Endothelial cell of umbilical vein (primary cell): ENCODE results near the gene PGM2L1. TPM values are rescaled to one million over a fixed set of nuclear protein-coding genes. Genes with fewer than 3 reads are reported as not detected.

Experiments used
- BruUV-seq: library from RNA; stranded (reverse); fragments of 400-500 nt; replicated peaks from 2 replicates; lab custom pipeline; 2021; lab: Mats Ljungman, UMichigan
- CTCF ChIA-PET: fragments of 300-600, 350-600 bp; sonication (Branson Sonifier 250); formaldehyde crosslinking; loops from one replicate; lab custom pipeline; 2021; ENCODE audit warnings: antibody characterized with exemption, inconsistent platforms; lab: Charles Lee
- POLR2A ChIA-PET: fragments of 300-600, 350-600 bp; sonication (Branson Sonifier 250); formaldehyde crosslinking; loops from one replicate; lab custom pipeline; 2021; ENCODE audit warnings: antibody characterized with exemption, inconsistent platforms; lab: Charles Lee
- DNase-seq: peaks from one replicate; pipeline ENCODE4 v3.0.0-alpha.2; 2011; ENCODE audit warnings: low read depth, low spot score
- FAIRE-seq: peaks from 2 replicates; lab custom pipeline; 2011; peaks lifted over from hg19 to GRCh38; lab: Jason Lieb, UNC
- H2AFZ ChIP-seq: 2 replicates; pipeline ENCODE4 v1.6.0; 2012; ENCODE audit warnings: low read depth, low read length, control low read depth, inconsistent platforms
- H3K27ac ChIP-seq: 2 replicates; pipeline ENCODE4 v1.5.1; 2011; ENCODE audit warnings: low read depth, mild to moderate bottlenecking, control low read depth, low read length, moderate library complexity; ENCODE audit not compliant: insufficient read depth
- H3K27me3 ChIP-seq, 2 experiments: 2 replicates each; pipeline versions ENCODE4 v1.6.0 to v1.6.1; 2011; ENCODE audit warnings: low read length in 2 of 2, mixed read lengths in 1 of 2; ENCODE audit not compliant: control insufficient read depth in 2 of 2, insufficient read depth in 2 of 2
- H3K36me3 ChIP-seq, 2 experiments: 2 replicates in 1 of 2; 3 replicates in 1 of 2; pipeline ENCODE4 v1.5.1; 2011; ENCODE audit warnings: low read length in 2 of 2, mild to moderate bottlenecking in 1 of 2, moderate library complexity in 1 of 2; ENCODE audit not compliant: control insufficient read depth in 2 of 2, insufficient read depth in 2 of 2; ENCODE audit errors: extremely low read depth in 1 of 2
- H3K4me1 ChIP-seq: 3 replicates; pipeline ENCODE4 v1.5.1; 2011; ENCODE audit warnings: mild to moderate bottlenecking, low read length; ENCODE audit not compliant: control insufficient read depth, insufficient read depth; ENCODE audit errors: extremely low read depth
- H3K4me2 ChIP-seq: 2 replicates; pipeline ENCODE4 v1.6.1; 2011; ENCODE audit warnings: low read length, control low read depth, mixed read lengths; ENCODE audit not compliant: insufficient read depth
- H3K4me3 ChIP-seq, 3 experiments: fragments of 200-600 bp in 1 of 3; sonication (generic), shearing (Covaris generic) in 1 of 3; replicated peaks in 1 of 3; 2 replicates each; pipeline ENCODE4 v1.5.1; 2011 to 2016; ENCODE audit warnings: control low read depth in 3 of 3, low read length in 3 of 3, mild to moderate bottlenecking in 2 of 3, inconsistent platforms in 1 of 3, low read depth in 1 of 3, moderate library complexity in 1 of 3; ENCODE audit not compliant: insufficient read depth in 1 of 3
- H3K79me2 ChIP-seq: 2 replicates; pipeline ENCODE4 v1.6.0; 2012; ENCODE audit warnings: low read length, inconsistent platforms; ENCODE audit not compliant: control insufficient read depth, insufficient read depth
- H3K9ac ChIP-seq: replicated peaks from 2 replicates; pipeline ENCODE3; 2011; ENCODE audit warnings: low read length, control low read depth; ENCODE audit not compliant: insufficient read depth; ENCODE audit errors: extremely low read depth
- H3K9me1 ChIP-seq: replicated peaks from 3 replicates; pipeline ENCODE4 v1.6.0; 2011; ENCODE audit warnings: mild to moderate bottlenecking, low read length; ENCODE audit not compliant: control insufficient read depth, insufficient read depth; ENCODE audit errors: extremely low read depth
- H3K9me3 ChIP-seq: replicated peaks from 2 replicates; pipeline ENCODE4 v1.5.1; 2012; ENCODE audit warnings: low read length, inconsistent platforms; ENCODE audit not compliant: control insufficient read depth, insufficient read depth
- H4K20me1 ChIP-seq: replicated peaks from 2 replicates; pipeline ENCODE3; 2011; ENCODE audit warnings: mild to moderate bottlenecking, low read length; ENCODE audit not compliant: control insufficient read depth, insufficient read depth; ENCODE audit errors: extremely low read depth
- EZH2 ChIP-seq: IDR thresholded peaks from 2 replicates; pipeline ENCODE4 v1.6.1; 2012; ENCODE audit warnings: borderline replicate concordance, low read depth, mild to moderate bottlenecking, moderate library complexity, low read length, inconsistent platforms; ENCODE audit not compliant: severe bottlenecking
- FOS ChIP-seq: IDR thresholded peaks from 2 replicates; pipeline ENCODE4 v1.6.1; 2011; ENCODE audit warnings: mild to moderate bottlenecking, low read length, moderate library complexity, borderline replicate concordance; ENCODE audit not compliant: insufficient read depth
- GATA2 ChIP-seq: IDR thresholded peaks from 2 replicates; pipeline ENCODE4 v1.7.0; 2011; ENCODE audit warnings: low read depth, mild to moderate bottlenecking, moderate library complexity, mixed read lengths, low read length; ENCODE audit not compliant: insufficient read length, insufficient read depth
- JUN ChIP-seq: IDR thresholded peaks from 2 replicates; pipeline ENCODE4 v1.6.1; 2011; ENCODE audit warnings: borderline replicate concordance, low read depth; ENCODE audit not compliant: insufficient read length, insufficient read depth
- MYC ChIP-seq: IDR thresholded peaks from one replicate; pipeline ENCODE4 v1.6.1; 2011; ENCODE audit warnings: mild to moderate bottlenecking, low read depth, low read length
- POLR2A ChIP-seq: IDR thresholded peaks from 2 replicates; pipeline ENCODE4 v1.6.1; 2012; ENCODE audit warnings: low read depth, mild to moderate bottlenecking, control low read depth, low read length
- POLR2AphosphoS5 ChIP-seq: IDR thresholded peaks from 2 replicates; pipeline ENCODE4 v1.6.1; 2012; ENCODE audit warnings: low read depth, mild to moderate bottlenecking, control low read depth, low read length, moderate library complexity; ENCODE audit not compliant: insufficient read depth
- dilution Hi-C: fragments of 300-500 bp; cut with MboI; formaldehyde crosslinking; loops from one replicate; pipeline ENCODE4 v1.15.0; 2019; ENCODE audit warnings: low sequenced_read_pairs; ENCODE audit not compliant: extremely low pct_ligation_motif_present
- intact Hi-C: fragments of 100-400 bp; cut with micrococcal nuclease; formaldehyde crosslinking; loops from one replicate; pipeline ENCODE4 v1.10.0; 2022
- polyA plus RNA-seq, 4 experiments: library from polyadenylated mRNA; depleted of rRNA in 3 of 4; stranded (reverse) in 3 of 4; unstranded in 1 of 4; fragments of >200 nt; gene quantifications; 2 replicates each; pipeline versions ENCODE4 v1.2.1 to v1.2.3, GENCODE V29; 2011 to 2012; ENCODE audit warnings: missing spikeins in 1 of 4
- total RNA-seq: library from RNA; stranded (reverse); gene quantifications from 2 replicates; pipeline ENCODE4 v1.2.3, GENCODE V29; 2021
- TF ChIP-seq, protein P1 (sequence below): IDR thresholded peaks from 2 replicates; pipeline ENCODE4 v1.6.1; 2011; ENCODE audit not compliant: insufficient read depth, insufficient read length
- TF ChIP-seq, protein P2 (sequence below), 2 donors: IDR thresholded peaks; 1 replicate in 1 of 2; 2 replicates in 1 of 2; pipeline ENCODE4 v1.5.1; 2011; ENCODE audit warnings: low read length in 2 of 2, mild to moderate bottlenecking in 2 of 2, moderate library complexity in 2 of 2, control low read depth in 1 of 2, inconsistent platforms in 1 of 2, low read depth in 1 of 2; ENCODE audit not compliant: insufficient read depth in 1 of 2; ENCODE audit errors: extremely low read depth in 1 of 2

PGM2L1 gene
- total and polyA plus RNA-seq, 2 donors (not counting 3 experiments of a cell fraction or from before 2014, with no cell fraction given), result 7.9 to 31.4 TPM

- intact Hi-C loops (no loop called here), dilution Hi-C loops (no loop called here)
- CTCF ChIA-PET, result interaction anchor here (1.0 to 4.1 kb wide), 3 partner anchors 11 to 18 kb away, joined by 3 to 30 read pairs (median 3); no protein-coding TSS in a partner anchor
- Histone ChIP-seq H3K4me1 (peaks cover 14% of the 10 kb centered on the region), H3K9me3 (no peaks in the 10 kb centered on the region), H3K4me3 (no peak overlapping the region), H4K20me1 (no peaks in the 10 kb centered on the region), H3K4me2 (no peak overlapping the region), H3K36me3 (no peaks in the 10 kb centered on the region), H3K27ac (no peak overlapping the region), H3K9ac (no peak overlapping the region), H2AFZ (no peak overlapping the region), H3K27me3 (no peaks in the 10 kb centered on the region), H3K79me2 (no peaks in the 10 kb centered on the region), H3K9me1 (no peaks in the 10 kb centered on the region)
- no TSS peak for BruUV-seq
- FAIRE-seq (no peak), DNase-seq (no peak)
- TF ChIP-seq MYC (no peak), GATA2 (no peak), JUN (no peak), FOS (no peak), POLR2AphosphoS5 (no peak), POLR2A (no peak), EZH2 (no peak)
- TF ChIP-seq, protein P1, sequence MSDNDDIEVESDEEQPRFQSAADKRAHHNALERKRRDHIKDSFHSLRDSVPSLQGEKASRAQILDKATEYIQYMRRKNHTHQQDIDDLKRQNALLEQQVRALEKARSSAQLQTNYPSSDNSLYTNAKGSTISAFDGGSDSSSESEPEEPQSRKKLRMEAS, result no peak
- TF ChIP-seq, protein P2, sequence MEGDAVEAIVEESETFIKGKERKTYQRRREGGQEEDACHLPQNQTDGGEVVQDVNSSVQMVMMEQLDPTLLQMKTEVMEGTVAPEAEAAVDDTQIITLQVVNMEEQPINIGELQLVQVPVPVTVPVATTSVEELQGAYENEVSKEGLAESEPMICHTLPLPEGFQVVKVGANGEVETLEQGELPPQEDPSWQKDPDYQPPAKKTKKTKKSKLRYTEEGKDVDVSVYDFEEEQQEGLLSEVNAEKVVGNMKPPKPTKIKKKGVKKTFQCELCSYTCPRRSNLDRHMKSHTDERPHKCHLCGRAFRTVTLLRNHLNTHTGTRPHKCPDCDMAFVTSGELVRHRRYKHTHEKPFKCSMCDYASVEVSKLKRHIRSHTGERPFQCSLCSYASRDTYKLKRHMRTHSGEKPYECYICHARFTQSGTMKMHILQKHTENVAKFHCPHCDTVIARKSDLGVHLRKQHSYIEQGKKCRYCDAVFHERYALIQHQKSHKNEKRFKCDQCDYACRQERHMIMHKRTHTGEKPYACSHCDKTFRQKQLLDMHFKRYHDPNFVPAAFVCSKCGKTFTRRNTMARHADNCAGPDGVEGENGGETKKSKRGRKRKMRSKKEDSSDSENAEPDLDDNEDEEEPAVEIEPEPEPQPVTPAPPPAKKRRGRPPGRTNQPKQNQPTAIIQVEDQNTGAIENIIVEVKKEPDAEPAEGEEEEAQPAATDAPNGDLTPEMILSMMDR (IDR thresholded peaks at IDR 0.05; ENCODE audit: extremely low read depth in 1 of 2, insufficient read depth in 1 of 2, low read depth in 1 of 2, low read length in 2 of 2), result no peak
- POLR2A ChIA-PET, result no interaction called here
Observed at GRCh38 chr11:74438681-74439080, 40.4 kb upstream of the PGM2L1 start.
